HG03439 (cell line): ENCODE data around the gene FAM151A.

Experiments used
- ATAC-seq: cut with Tn5 transposase; IDR thresholded peaks from one replicate; pipeline ENCODE4 v1.9.1; 2021; ENCODE audit warnings: mild to moderate bottlenecking, moderate library complexity; ENCODE audit not compliant: unreplicated experiment

The FAM151A gene

DNA sequence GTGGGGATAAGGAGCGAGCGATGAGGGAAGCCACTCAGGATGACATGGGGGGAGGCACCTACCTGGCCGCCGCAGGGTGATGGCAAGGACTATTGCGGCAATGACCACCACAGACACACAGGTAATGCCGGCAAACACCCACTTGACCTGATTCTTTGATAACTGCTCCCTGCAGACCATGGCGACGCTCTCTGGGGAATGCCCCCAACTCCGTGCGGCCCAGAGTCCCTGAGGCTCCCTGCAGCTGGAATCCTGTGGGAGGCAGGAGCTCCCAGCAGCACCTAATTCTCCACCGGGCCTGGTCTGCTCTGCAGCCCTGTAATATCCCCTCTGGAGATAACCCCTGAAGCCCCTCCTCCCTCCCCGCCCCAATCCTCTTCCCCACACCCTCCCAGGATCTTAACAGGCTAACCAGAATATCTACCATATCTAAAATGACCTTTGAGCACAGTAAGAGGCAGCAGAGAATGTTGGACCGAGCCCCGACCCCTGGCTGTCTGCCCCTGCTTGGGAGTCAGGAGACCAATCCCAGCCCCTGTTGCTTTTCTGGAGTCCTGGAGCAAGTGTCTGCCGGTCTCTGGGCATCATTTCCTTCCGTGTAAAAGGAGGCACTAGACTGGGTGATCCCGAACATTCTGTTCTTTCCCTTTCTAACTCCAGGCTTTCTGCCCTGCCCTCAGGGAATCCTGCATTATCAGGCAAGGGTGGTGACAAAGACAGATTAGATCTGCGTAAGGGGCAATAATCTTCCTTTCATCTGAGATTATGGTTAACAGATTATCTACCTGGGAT lies at the start of gene FAM151A:
Gene FAM151A (minus strand): TSS at position 310 of the 792 bp plus-strand sequence. CDS start 130 bp downstream, at position 180.
- ATAC-seq: no peak

DNA sequence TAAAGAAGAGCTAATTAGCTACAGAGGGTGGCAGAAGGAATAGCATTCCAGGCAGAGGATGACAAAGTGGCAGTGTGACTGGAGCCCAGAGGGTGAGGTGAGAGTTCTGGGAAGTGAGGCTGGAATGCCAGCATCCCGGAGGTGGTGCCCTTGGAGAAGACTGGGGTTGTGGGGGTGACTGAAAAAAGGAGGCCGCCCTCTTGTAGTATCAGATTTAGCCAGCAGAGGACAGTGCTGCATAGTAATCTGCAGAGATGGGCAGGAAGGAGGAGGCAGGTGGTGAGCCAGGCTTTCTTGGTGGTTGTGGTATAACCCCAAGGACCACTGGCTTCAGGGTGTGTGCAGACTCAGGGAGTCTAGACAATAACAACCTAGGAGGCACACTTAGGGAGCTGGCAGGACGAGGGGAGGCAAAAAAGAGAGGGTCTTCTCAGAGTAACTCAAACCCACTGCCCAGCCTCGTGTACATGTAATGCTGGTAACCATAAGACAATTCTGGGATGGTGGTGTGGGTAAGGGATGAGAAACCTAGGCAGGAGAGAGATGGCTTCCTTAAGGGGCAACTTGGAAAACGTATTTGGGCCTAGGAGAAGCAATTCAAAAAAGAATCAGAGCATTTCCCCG lies 48.8 kb upstream of the FAM151A start:
- no peak for ATAC-seq

DNA sequence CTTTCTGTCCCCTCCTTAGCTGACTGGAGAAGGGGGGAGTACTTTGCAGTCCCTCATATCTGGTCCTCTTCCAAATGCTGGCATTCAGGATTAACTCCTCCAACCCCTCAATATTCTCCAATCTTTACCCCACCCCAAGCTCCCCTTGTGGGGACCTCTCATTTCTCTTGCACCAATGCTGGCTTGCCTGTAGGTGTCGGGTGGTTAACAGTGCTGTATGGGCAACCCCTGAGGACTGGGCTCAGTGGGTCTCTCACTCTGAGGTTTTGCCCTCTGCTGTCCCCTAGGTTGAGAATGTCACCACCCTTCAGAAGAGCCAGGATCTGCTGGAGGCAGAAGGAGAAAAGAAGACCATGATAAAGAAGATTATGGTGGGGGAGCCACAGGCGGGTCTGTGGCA lies 45.2 kb upstream of the FAM151A start:
- no peak for ATAC-seq

DNA sequence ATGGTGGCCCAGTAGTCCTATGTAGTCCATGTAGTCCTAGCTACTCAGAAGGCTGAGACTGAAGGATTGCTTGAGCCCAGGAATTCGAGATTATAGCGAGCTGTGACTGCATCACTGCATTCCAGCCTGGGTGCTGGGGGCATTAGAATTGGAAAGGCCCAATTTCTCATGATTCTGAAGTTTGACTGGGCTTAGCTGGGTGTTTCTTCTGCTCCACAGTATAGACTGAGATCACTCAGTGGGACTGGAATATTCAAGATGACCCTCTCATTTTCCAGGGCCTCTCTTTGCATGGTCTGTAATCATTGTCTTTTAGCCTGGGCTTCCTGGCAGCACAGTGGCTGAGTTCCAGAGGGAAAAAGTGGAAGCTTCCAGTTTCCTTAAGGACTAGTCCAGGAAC lies 44.5 kb upstream of the FAM151A start:
- no peak for ATAC-seq

DNA sequence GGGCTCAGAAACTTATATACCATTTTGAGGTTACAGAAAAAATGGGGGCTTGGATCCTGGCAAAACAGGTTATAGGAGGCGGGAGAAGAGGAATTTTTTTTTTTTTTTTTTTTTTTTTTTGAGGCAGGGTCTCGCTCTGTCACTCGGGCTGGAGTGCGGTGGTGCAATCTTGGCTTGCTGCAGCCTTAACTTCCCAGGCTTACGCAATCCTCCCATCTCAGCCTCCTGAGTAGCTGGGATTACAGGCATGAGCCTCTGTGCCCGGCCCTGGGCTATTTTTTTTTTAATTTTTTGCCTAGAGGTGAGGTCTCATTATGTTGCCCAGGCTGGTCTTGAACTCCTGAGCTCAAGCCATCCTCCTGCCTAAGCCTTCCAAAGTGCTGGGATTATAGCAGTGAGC lies 43.0 kb upstream of the FAM151A start:
- no peak for ATAC-seq

DNA sequence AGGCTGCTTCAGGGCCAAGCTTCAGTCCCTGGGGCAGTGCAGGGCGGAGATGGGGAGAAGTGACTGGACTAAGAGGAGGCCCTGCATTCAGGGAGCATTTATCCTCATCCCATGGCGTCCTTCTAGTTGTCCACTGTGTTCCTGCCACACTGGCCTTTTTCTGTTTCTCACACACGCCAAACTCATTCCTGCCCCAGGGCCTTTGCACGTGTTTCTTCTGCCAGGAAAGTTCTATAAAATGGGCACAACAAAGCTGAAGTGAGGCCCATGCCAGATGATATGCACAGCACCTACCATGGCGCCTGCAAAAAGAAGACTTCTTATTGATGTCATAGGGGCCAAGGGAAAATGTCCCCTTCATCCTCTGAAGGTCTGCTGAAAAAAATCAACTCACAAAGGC lies 42.5 kb upstream of the FAM151A start:
- ATAC-seq: no peak

DNA sequence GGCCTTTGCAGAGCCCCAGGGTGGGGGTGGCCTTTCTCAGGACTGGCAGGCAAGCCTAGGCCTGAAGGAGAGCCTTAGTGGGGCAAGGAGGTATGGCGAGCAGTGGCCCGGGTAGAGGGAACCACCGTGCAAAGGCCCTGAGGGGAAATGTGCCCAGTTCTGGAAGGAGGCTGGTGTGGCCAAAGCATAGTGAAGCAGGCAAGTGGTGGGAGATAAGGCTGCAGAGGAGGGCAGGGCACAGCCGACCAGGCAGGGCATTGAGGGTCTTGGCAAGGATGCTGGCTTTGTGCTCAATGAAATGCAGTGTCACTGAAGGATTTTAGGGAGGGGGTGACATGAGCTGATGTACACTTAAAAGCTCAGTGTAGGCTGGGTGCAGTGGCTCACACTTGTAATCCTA lies 41.0 kb upstream of the FAM151A start:
- ATAC-seq: no peak

DNA sequence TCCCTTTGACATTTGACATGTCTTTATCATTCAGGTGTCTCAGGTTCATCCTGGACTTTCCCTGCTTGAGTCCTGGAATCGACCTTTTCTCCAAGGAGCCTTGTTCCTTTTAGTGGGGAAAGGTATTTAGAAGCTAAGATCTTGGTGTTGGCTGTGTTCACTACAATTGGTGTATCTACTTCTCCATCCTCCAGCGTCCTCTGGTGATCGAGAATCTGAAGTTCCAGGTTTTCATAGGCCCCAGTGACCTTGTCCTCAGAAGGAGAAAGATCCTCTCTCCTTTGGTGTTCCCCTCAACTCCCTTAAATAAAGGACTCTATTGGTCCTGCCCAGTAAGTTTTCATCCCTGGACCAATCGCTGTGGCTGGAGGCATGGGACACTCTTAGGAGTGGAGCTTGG lies 40.4 kb upstream of the FAM151A start:
- no peak for ATAC-seq

DNA sequence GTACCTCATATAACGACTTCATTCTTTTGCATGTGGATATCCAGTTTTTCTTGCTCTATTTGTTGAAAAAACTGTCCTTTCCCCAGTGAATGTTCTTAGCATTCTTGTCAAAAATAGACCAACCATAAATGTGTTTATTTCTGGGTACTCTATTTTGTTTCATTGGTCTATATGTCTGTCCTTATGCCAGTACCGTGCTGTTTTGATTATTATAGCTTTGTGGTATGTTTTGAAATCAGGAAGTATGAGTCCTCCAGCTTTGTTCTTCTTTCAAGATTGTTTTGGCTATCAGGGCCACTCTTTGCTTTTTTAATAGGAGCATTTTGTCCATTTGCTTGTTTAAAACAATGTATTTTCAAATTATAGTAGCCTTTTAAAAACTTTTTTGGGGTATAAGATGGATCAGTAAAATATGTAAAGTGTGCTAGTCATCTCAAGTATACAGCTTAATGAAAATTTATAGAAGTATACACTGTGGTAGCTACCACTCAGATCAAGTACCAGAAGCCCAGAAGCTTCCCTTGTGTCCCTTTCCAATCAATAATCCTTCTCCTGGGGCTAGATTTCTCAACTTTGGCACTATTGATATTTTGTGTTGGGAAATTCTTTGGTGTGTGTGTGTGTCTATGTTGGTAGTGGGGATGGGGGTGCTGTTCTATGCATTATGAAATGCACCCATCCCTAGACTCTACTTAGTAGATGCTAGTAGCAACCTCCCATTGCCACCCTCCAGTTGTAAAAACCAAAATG lies 35.0 kb upstream of the FAM151A start:
- ATAC-seq: no peak

DNA sequence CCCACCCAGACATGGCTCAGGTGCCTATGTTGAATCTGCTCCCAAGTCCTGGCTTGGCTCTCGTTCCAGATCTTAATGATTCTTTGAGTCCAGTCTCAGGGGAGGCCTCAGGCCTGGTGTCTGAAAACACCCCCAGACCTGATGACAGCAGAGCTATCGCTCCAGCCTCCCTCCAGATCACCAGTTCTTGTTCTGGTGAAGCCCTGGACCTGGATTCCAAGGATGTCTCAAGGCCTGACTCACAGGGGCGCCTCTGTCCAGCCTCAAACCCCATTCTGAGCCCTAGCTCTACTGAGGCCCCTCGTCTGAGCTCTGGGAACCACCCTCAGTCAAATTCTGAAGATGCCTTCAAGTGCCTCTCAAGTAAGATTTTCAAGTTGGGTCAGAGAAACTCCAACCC lies 29.7 kb upstream of the FAM151A start:
- ATAC-seq: no peak

DNA sequence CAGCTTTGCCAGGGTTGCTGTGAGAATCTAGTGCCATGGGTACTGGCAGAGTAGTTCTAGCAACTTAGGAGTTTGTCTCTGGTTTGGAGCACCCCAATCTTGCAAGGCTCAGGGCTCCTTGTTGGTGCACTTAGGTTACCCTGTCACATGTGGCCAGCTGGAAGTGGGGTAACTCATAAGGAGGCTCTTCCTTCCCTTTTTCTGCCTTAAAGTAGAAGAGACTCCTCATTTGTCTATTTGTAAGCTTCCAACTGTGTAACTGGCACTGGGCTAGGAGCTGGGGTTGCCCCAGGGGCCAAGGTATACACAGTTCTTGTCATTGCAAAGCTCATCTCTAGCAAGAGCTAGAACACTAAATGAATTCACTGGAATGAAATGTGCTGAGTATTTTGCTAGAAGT lies 28.8 kb upstream of the FAM151A start:
- no peak for ATAC-seq

DNA sequence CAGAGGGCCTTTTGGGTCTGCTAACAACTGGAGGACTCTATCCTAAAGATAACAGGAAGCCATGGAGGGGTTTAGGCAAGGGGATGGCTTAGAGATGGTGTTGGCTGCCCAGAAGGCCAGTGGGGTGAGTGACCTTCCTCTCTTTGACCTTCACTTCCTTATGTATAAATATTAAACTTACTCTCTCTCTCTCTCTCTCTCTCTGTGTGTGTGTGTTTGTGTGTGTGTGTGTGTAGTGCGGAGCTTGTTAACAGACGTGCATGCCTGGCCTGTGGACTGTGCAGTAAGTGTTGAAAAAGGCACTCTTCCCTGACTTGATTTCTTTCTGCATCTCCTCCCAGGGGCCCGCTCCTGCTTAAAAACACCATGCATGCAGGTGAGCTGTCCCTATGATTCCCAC lies 28.3 kb upstream of the FAM151A start:
- ATAC-seq: no peak

DNA sequence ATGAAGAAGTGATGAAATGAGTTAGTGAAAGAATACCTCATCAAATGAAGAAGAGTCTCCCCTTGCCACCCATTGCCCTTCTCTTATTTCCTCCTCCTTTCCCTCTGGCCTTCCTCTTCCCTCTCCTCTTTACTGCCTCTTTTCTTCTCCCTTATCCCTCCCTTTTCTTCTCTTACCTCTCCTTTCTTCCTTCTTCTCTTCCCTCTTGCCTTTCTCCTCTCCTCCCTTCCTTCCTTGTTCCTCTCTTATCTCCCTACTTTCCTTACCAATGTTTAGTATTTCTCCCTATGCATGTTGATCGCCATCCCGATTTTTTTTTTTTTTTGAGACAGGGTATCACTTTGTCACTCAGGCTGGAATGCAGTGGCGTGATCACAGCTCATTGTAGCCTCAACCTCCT lies 27.1 kb upstream of the FAM151A start:
- ATAC-seq: no peak

DNA sequence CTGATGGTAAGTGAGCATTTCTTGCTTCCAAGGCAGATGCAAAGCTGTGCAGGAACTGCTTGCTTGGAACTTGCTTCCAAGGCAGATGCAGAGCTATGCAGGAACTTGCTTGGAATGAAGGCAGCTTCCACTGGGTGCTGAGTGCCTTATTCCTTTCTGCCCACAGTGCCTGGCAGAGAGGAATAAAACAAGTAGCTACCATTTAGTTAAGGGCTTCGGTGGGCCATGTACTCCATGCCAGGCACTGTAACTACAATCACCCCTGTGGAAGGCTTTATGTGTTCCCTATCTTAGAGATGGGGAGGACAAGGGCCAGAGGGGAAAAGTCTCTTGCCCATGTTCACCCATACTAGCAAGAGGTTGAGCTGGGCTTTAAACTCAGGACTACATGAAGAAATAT lies 26.6 kb upstream of the FAM151A start:
- no peak for ATAC-seq

DNA sequence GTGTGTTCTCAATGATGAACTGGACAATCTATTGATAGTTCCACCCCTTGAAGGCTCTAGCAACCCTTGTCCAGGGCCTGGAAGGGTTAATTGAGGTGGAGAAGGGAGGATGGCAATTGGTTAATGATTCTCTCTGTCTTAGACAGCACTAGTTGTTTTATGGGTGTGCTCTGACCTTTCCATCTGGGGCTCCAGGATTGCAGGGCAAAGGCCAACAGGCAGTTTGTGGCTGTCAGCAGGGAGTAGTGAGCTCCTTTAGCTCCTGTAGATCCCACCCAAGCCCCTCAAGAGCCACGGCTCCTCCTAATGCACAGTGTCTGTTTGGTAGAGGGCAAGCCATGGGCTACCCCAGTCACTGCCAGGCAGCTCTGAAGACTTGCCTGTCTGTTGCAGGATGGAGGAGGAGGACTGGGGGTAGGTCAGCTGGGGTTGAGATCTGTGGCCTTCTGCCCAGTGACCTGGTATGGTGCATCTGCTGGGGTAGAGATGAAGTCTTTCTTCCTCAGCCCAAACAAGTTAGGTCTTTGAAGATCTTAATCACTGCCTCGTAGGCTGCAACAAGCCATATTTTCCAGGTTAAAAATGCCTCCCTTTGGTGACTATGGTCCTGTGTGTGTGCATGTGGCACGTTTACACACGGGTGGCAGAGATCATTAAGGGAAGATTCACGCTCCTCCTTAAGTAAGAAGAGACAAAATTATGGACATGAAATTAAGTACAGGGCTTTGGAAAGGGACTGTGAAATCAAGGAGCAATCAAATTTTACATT lies 26.0 kb upstream of the FAM151A start:
- ATAC-seq: no peak

DNA sequence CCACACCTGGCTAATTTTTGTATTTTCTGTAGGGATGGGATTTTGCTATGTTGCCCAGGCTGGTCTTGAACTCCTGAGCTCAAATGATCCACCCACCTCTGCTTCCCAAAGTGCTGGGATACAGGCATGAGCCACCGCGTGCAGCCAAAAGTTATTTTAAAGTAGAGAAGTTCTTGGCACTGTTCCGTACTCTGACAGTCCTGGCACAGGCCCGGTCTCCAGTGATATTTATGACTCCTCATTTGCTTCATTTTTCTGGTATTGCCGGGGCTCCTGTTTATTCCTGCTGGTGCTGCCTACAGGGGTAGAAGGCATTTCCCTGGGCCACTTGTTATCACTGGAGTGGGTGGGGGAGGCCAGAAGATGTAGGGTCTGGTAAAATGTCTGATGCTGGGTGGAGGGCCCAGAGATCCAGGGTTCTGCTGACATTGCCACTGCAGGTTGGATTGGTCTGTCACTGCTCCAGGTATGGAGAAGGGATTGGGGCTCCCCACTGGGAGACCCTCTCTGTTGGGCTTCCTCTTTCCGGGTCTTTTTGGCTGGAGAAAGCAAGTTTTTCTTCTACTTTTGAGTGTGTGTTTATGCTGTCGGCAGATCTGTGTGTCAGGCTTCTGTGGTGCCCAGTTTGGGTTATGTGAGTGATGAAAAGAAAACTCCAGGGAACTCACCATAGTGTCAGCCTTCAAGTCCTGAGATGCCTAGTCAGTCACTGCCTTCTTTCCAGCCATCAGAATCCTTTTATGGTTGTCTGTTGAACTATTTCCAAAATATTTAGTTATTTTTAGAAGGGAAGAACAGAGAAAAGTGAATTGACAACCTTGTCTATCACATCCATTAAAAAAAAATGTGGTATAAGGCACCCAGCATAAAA lies 22.7 kb upstream of the FAM151A start:
- ATAC-seq: no peak

DNA sequence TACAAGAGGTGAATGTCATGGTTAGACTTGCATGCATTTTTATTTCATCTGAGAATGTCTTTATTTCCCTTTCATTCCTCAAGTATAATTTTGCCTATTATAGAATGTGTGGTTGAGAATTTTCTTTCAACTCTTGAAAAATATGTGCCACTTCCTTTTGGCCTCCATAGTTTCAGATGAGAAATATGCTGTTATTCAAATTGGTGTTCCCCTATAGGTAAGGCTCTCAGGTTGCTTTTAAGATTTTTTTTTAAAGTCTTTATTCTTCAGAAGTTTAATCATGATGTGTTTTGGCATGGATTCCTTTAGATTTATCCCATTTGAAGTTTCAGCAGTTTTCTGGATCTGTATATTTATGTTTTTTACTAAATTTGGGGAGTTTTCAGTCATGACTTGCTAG lies 20.4 kb upstream of the FAM151A start:
- no peak for ATAC-seq

DNA sequence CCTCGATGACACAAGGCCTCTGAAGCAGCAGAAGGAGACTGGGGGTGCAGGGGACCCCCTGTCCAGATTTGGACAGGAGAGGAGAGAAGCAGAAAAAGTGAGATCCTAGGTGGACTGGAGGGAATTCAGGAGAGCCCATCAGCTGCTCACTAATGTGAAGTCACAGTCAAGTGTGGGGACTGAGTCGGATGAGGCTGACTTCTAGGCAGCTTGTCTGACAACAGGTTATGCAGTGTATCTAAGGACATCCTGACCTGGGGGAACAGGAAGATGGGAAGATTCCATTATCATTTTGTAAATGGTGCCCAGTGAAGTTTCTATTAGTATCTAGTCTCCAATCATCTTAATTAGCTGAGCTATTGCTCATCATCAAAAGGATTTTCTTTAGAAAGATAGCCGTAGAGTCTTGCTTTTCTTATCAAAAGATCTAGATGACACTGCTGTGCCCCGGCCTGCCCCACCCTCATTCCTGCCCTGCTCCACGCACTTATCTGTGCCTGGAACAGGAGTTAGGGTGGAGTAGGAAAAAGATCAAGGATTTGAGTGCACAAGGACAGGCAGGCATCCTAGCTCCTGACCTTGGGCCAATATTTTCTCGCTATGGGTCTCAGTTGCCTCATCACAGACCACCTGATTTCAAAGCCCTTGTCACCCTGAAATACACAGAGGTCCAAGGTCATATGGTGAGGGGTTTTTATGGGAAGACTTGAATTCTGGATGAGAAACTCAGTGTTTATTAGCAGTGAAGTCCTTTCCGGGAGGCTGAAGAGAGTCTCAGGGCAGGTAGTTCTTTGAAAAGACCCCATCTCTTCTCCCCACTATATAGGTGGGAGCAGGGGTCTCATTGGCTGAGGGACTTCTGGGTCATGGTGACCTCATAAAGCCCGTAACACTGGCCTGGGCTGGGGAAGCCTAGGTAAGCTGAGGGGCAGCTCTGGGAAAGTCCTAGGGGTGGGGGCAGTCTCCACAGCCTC lies 17.8 kb upstream of the FAM151A start, which contains the start of gene MROH7:
Gene MROH7 (plus strand): TSS at position 924 of the 974 bp plus-strand sequence. CDS start 11,141 bp downstream, outside the sequence.
- ATAC-seq: no peak

DNA sequence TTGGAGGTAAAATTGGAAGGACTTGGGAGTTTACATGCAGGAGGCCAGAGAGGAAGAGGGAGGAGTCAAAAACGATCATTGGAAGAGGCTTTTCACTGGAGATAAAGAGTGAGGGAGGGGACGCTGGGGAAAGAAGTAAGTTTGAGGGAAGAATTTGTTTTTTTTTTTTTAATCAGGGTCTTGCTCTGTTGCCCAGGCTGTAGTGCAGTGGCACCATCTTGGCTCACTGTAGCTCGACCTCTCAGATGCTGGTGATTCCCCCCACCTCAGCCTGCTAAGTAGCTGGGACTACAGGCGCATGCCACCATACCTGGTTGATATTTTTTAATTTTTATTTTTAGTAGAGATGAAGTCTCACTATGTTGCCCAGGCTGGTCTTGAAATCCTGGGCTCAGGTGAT lies 17.0 kb upstream of the FAM151A start:
- ATAC-seq: no peak
